Body of pancreas (tissue), 4 donors: Measurements from ENCODE around the gene PLEKHG4B. TPM values are rescaled to one million over a fixed set of nuclear protein-coding genes. Genes with fewer than 3 reads are reported as not detected.

Source experiments
- ATAC-seq: fragments of 150-250 bp; one replicate; pipeline ENCODE4 v1.9.1; 2016
- DNase-seq, 4 donors: peaks; one replicate each; pipeline ENCODE4 v3.0.0-alpha.2; 2019
- H3K27ac ChIP-seq, 4 donors: fragments of 200-600 bp; sonication (generic); 1 replicate in 3 of 4; 2 replicates in 1 of 4; pipeline versions ENCODE4 v1.5.1 to v1.6.1; 2016 to 2019; ENCODE audit warnings: mild to moderate bottlenecking in 1 of 4, mixed read lengths in 1 of 4, moderate library complexity in 1 of 4
- H3K27me3 ChIP-seq, 2 donors: fragments of 200-600 bp; sonication (generic); one replicate each; pipeline ENCODE4 v1.6.0; 2016; ENCODE audit warnings: mild to moderate bottlenecking in 1 of 2
- H3K36me3 ChIP-seq, 2 donors: fragments of 200-600 bp; sonication (generic); replicated peaks in 1 of 2; 2 replicates each; pipeline ENCODE4 v1.5.1; 2016; ENCODE audit warnings: low read depth in 2 of 2; ENCODE audit not compliant: insufficient read depth in 1 of 2
- H3K4me1 ChIP-seq: fragments of 200-600 bp; sonication (generic); one replicate; pipeline ENCODE4 v1.6.0; 2016
- H3K4me3 ChIP-seq, 2 donors: fragments of 200-600 bp; sonication (generic); 1 replicate in 1 of 2; 2 replicates in 1 of 2; pipeline ENCODE4 v1.5.1; 2016 to 2019
- H3K9me3 ChIP-seq, 3 donors: fragments of 200-600 bp; sonication (generic); 1 replicate in 2 of 3; 2 replicates in 1 of 3; pipeline ENCODE4 v1.5.1; 2016
- CTCF ChIP-seq, 7 experiments: fragments of 450-650 bp in 4 of 7; fragments of 200-600 bp in 3 of 7; sonication (generic) in 3 of 7; IDR thresholded peaks; one replicate each; pipeline ENCODE4 v1.5.1; 2016 to 2019; ENCODE audit warnings: antibody characterized with exemption in 7 of 7
- POLR2A ChIP-seq, 3 donors: fragments of 450-650 bp; IDR thresholded peaks; one replicate each; pipeline ENCODE4 v1.6.1; 2016; ENCODE audit warnings: antibody characterized with exemption in 3 of 3, mild to moderate bottlenecking in 2 of 3
- WGBS, 2 donors: methylation state at CpG; one replicate each; pipeline ENCODE4 v1.1.5; 2017; 5-methylcytosine and 5-hydroxymethylcytosine counted together
- intact Hi-C: fragments of 100-400 bp; cut with DNase I; formaldehyde crosslinking; loops from one replicate; pipeline ENCODE4 v1.15.1; 2023
- total RNA-seq, 2 donors: library from RNA; depleted of rRNA; stranded (reverse); fragments of >200 nt; gene quantifications; one replicate each; pipeline ENCODE4 v1.1.0, GENCODE V29; 2016

Gene PLEKHG4B
- total RNA-seq, 2 donors from 2014 or later: 0.99 to 1.3 TPM

GRCh38 chr5:49953-50544 is 41.9 kb upstream of the PLEKHG4B start:
- 77 to 78% methylated on average over 8 of the region's 8 CpGs for WGBS, 2 donors
- intact Hi-C loops: no loop called here
- H3K4me3 ChIP-seq: no peak overlapping the region
- H3K9me3 ChIP-seq: no peaks in the 10 kb centered on the region
- no peaks in the 10 kb centered on the region for H3K27me3 ChIP-seq
- DNase-seq (no peak), ATAC-seq (no peak)
- TF ChIP-seq POLR2A (IDR thresholded peaks at IDR 0.05) (no peak), CTCF (IDR thresholded peaks at IDR 0.05) (no peak)
- H3K36me3 ChIP-seq: no peaks in the 10 kb centered on the region
- H3K27ac ChIP-seq: no peak overlapping the region
- peaks cover 13% of the 10 kb centered on the region for H3K4me1 ChIP-seq

- no peak for ATAC-seq
- no peaks in the 10 kb centered on the region for H3K36me3 ChIP-seq
- 78 to 80% methylated on average over 48 to 60 of the region's 60 CpGs for WGBS, 2 donors
- no peak for DNase-seq
- no peak overlapping the region for H3K4me3 ChIP-seq
- no peaks in the 10 kb centered on the region for H3K27me3 ChIP-seq
- intact Hi-C loops: no loop called here
- TF ChIP-seq CTCF (IDR thresholded peaks at IDR 0.05) (no peak), POLR2A (IDR thresholded peaks at IDR 0.05) (no peak)
- H3K27ac ChIP-seq: no peak overlapping the region
- H3K4me1 ChIP-seq: peaks cover 13% of the 10 kb centered on the region
- no peaks in the 10 kb centered on the region for H3K9me3 ChIP-seq
These were observed 41.1 kb upstream of the PLEKHG4B start for GRCh38 chr5:50724-51499.

GRCh38 chr5:51500-51823 is 40.5 kb upstream of the PLEKHG4B start:
- Histone ChIP-seq H3K36me3 (no peaks in the 10 kb centered on the region), H3K27ac (no peak overlapping the region), H3K4me1 (peaks cover 13% of the 10 kb centered on the region), H3K4me3 (no peak overlapping the region), H3K27me3 (no peaks in the 10 kb centered on the region), H3K9me3 (no peaks in the 10 kb centered on the region)
- TF ChIP-seq POLR2A (IDR thresholded peaks at IDR 0.05) (no peak), CTCF (IDR thresholded peaks at IDR 0.05) (no peak)
- WGBS, 2 donors: 75 to 80% methylated on average over 22 to 24 of the region's 24 CpGs
- intact Hi-C loops: no loop called here
- ATAC-seq: no peak
- DNase-seq: no peak

- ATAC-seq: peak; percentile 71
- peak overlapping the region in 1 of 4 donors; percentile 52 for H3K27ac ChIP-seq
- intact Hi-C loops: no loop called here
- H3K27me3 ChIP-seq: no peaks in the 10 kb centered on the region
- peak overlapping the region; percentile 15 to 52 for H3K4me3 ChIP-seq
- no peaks in the 10 kb centered on the region for H3K9me3 ChIP-seq
- H3K4me1 ChIP-seq: peaks cover 13% of the 10 kb centered on the region
- no peaks in the 10 kb centered on the region for H3K36me3 ChIP-seq
- peak; percentile 60 to 86 (median 68) for DNase-seq
- TF ChIP-seq CTCF (IDR thresholded peaks at IDR 0.05) (peak in 2 of 7 experiments; percentile 5 to 30), POLR2A (IDR thresholded peaks at IDR 0.05) (peak in 1 of 3 donors; percentile 15)
- 1 to 10% methylated on average over 4 to 59 of the region's 84 CpGs for WGBS, 2 donors
These were observed 38.4 kb upstream of the PLEKHG4B start for GRCh38 chr5:53381-54174.
